ENCODE results near the gene STPG1. TPM values are rescaled to one million over a fixed set of nuclear protein-coding genes. Genes with fewer than 3 reads are reported as not detected.

STPG1 gene
- total RNA-seq, 2 donors from 2014 or later = 9.8 to 10.8 TPM

GRCh38 chr1:24415334-24415909, 1.8 kb upstream of the STPG1 start, which contains the start of gene NIPAL3:
Gene NIPAL3, plus strand, starts transcription at chr1:24415802. Its CDS starts 3,746 bp downstream, at chr1:24419548.
- peak within 1 kb of the TSS; percentile 54 to 57 for H3K4me3 ChIP-seq
- peak within 1 kb of the TSS; percentile 66 to 82 for H3K27ac ChIP-seq
- no peaks in the 10 kb centered on the region for H3K4me1 ChIP-seq (replicated peaks)
- peak; percentile 98 for DNase-seq (ENCODE audit: low spot score)
- no peaks in the 10 kb centered on the region for H3K36me3 ChIP-seq
- no peaks in the 10 kb centered on the region for H3K9me3 ChIP-seq
- intact Hi-C loops (cut with DNase I) = loop anchor here (10.0 kb wide), 1 partner anchor 409 kb away; no protein-coding TSS in a partner anchor
- 4% methylated on average over 28 of the region's 28 CpGs for WGBS
- TF ChIP-seq POLR2AphosphoS5 (IDR thresholded peaks at IDR 0.05) (peak; percentile 98), POLR2A (IDR thresholded peaks at IDR 0.05) (peak; percentile 74)
- TF ChIP-seq, protein P1, sequence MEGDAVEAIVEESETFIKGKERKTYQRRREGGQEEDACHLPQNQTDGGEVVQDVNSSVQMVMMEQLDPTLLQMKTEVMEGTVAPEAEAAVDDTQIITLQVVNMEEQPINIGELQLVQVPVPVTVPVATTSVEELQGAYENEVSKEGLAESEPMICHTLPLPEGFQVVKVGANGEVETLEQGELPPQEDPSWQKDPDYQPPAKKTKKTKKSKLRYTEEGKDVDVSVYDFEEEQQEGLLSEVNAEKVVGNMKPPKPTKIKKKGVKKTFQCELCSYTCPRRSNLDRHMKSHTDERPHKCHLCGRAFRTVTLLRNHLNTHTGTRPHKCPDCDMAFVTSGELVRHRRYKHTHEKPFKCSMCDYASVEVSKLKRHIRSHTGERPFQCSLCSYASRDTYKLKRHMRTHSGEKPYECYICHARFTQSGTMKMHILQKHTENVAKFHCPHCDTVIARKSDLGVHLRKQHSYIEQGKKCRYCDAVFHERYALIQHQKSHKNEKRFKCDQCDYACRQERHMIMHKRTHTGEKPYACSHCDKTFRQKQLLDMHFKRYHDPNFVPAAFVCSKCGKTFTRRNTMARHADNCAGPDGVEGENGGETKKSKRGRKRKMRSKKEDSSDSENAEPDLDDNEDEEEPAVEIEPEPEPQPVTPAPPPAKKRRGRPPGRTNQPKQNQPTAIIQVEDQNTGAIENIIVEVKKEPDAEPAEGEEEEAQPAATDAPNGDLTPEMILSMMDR (IDR thresholded peaks at IDR 0.05) = peak; percentile 67 to 97 (median 92)
- no peaks in the 10 kb centered on the region for H3K27me3 ChIP-seq (replicated peaks; ENCODE audit: insufficient read depth)

- Histone ChIP-seq H3K27me3 (replicated peaks; ENCODE audit: insufficient read depth) (no peaks in the 10 kb centered on the region), H3K36me3 (no peaks in the 10 kb centered on the region), H3K4me1 (replicated peaks) (no peaks in the 10 kb centered on the region), H3K4me3 (peak overlapping the region; percentile 4 to 57), H3K27ac (peak overlapping the region; percentile 58 to 82), H3K9me3 (no peaks in the 10 kb centered on the region)
- WGBS = 76% methylated on average over 22 of the region's 22 CpGs
- intact Hi-C loops (cut with DNase I) = loop anchor here (10.0 kb wide), 1 partner anchor 410 kb away; no protein-coding TSS in a partner anchor
- no peak for DNase-seq (ENCODE audit: low spot score)
- TF ChIP-seq, protein P1 (IDR thresholded peaks at IDR 0.05) = no peak
- TF ChIP-seq POLR2AphosphoS5 (IDR thresholded peaks at IDR 0.05) (no peak), POLR2A (IDR thresholded peaks at IDR 0.05) (no peak)
Observed at GRCh38 chr1:24414775-24415333, 1.3 kb upstream of the STPG1 start.

DNA sequence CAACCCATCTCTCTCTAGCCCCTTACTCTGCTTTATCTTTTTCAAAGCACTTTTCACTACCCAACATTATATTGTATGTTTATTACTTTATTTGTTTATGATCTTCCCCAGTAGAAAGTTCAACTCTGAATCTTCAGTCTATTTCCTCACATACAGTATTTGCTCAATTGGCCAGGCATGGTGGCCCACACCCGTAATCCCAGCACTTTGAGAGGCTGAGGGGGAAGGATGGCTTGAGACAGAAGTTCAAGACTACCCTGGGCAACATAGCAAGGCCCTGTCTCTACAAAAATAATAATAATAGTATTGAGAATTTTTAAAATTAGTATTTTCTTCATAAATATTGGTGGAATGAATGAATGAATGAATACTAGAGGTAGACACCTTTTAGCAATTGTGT, 1.2 kb downstream of the STPG1 start:
- Histone ChIP-seq H3K36me3 (no peaks in the 10 kb centered on the region), H3K27me3 (replicated peaks; ENCODE audit: insufficient read depth) (no peaks in the 10 kb centered on the region), H3K27ac (no peak overlapping the region), H3K4me1 (replicated peaks) (no peaks in the 10 kb centered on the region), H3K9me3 (no peaks in the 10 kb centered on the region), H3K4me3 (peak overlapping the region in 1 of 2 donors; percentile 79)
- intact Hi-C loops (cut with DNase I) = loop anchor here (2.0 to 10.0 kb wide), 2 partner anchors 230 to 412 kb away; partner anchors contain the start of gene SRRM1
- WGBS = 95% methylated on average over 1 of the region's 1 CpG
- TF ChIP-seq, protein P1 (IDR thresholded peaks at IDR 0.05) = no peak
- no peak for TF ChIP-seq POLR2AphosphoS5 (IDR thresholded peaks at IDR 0.05)
- no peak for TF ChIP-seq POLR2A (IDR thresholded peaks at IDR 0.05)
- no peak for DNase-seq (ENCODE audit: low spot score)

DNA sequence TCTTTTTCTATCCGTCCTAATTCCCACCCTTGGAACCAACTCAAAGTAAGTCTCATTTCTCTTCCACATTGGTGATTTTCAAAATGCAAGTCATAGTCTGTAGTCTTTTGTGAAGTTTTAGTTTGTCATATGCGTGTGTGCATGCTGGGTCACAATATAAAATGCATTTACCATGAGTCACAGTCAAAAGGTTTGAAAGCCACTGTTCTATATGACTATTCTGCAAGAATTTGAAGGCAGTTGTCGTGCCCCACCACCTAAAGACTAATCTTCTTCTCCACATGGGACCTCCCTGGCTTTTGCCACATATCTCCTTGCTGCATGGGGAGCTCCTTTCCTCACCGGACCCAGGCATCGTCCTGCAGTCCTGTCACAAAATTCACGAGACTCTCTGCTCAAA, 1.6 kb downstream of the STPG1 start:
- no peak for DNase-seq (ENCODE audit: low spot score)
- H3K27ac ChIP-seq = no peak overlapping the region
- H3K9me3 ChIP-seq = no peaks in the 10 kb centered on the region
- intact Hi-C loops (cut with DNase I) = loop anchor here (2.0 to 10.0 kb wide), 2 partner anchors 231 to 413 kb away; partner anchors contain the start of gene SRRM1
- H3K27me3 ChIP-seq (replicated peaks; ENCODE audit: insufficient read depth) = no peaks in the 10 kb centered on the region
- H3K4me1 ChIP-seq (replicated peaks) = no peaks in the 10 kb centered on the region
- no peak overlapping the region for H3K4me3 ChIP-seq
- TF ChIP-seq, protein P1 (IDR thresholded peaks at IDR 0.05) = no peak
- TF ChIP-seq POLR2A (IDR thresholded peaks at IDR 0.05) = no peak
- TF ChIP-seq POLR2AphosphoS5 (IDR thresholded peaks at IDR 0.05) = no peak
- no peaks in the 10 kb centered on the region for H3K36me3 ChIP-seq
- 82% methylated on average over 6 of the region's 6 CpGs for WGBS
